Middle frontal gyrus (tissue), 1 donor: Measurements from ENCODE around the gene SLC4A11.
A peak's percentile ranks its signal among the peaks of the same experiment; 100 is the strongest.
"Not testable (repeated sequence)": the region's sequence is repeated elsewhere in the genome, so short reads cannot be mapped to it uniquely, and the experiment has no call there.

Experiments
- DNase-seq: peaks from one replicate; pipeline ENCODE4 v3.0.0-alpha.2; 2015; ENCODE audit warnings: low spot score; ENCODE audit errors: extremely low spot score

SLC4A11 gene

GRCh38 chr20:3203315-3204123 is 35.5 kb downstream of the SLC4A11 start:
- no peak for DNase-seq

DNA sequence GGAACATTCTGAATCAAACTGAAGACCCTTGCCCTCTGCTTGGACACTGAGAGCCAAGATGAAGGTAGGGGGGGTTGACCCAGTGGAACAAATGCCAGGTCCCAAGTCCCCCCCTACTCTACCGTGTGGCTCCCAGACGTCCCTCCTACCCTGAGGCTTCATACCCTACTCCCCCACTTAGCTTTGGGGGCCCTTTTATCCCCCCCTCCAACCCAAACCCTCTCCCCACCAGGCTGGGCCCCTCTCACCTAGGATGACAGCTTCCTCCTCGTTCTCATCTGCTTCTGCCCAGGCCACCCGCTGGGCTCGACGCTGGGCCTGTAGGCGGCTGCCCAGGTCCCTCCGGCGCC is 36.0 kb downstream of the SLC4A11 start:
- no peak for DNase-seq

DNA sequence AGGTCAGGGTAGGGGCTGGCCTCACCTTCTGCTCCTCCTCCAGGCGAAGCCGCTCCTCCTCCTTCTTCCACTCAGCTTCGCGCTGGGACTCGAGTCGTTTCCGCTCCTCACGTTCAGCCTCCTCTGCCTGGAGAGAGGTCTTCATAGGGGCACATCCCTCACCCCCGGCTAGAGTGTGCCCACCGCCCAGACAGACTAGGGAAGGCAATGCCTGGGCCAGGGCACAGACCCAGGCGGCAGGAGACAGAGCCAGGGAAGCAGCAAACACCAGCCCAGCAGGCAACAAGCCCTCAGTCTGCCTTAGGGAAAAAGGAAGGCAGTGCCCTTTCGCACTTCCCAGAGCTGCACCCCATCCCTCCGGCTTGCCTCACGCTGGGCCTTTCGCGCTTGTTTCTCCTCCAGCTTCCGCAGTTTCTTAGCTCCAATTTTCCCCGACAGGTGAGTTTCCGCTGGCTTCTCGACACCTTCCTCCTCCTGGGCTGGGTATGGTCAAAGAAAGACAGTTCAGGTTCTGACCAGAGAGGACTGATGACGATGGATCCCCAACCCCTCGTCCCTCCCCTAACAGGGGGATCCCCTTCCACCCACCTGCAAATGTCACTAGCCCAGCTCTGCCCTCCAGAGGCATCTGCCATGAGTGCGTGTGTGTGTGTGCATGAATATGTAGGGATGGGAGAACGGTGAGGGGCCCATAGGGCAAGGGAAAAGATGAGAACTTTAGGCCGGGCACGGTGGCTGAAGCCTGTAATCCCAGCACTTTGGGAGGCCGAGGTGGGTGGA is 38.8 kb downstream of the SLC4A11 start:
- no peak for DNase-seq

- DNase-seq: no peak
These were observed 39.8 kb downstream of the SLC4A11 start for GRCh38 chr20:3199206-3199605.

DNA sequence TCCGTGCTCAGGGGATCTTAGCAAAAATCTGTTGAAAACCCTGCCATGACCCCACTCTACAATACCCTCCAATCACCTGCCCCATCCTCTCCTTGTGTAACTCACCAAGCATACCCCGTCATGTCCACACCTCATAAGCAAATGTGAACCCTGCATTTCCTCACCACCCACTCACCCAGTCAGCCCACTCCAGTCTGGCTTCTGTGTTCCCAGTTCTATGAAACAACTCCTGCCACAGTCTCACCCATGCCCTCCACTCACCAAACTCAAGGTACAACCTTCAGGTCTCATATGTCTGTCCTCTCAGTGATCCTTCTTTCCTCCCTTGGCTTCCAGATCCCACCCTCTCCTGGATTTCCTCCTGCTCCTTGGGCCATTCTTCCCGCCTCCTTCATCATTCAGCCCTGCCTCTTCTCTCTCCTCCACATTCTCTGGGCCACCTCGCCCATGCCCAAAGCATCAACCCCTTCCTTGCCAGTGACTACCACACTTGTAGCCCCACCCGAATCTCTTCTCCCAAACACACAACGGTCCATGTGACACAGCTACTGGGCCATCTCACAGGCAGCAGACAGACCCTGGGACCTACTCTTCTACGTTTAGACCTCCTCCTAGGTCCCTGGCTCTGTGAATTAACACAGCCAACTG is 43.3 kb downstream of the SLC4A11 start:
- DNase-seq: no peak

- DNase-seq: no peak
These were observed 44.2 kb downstream of the SLC4A11 start for GRCh38 chr20:3194617-3195280.

GRCh38 chr20:3193806-3194616 is 45.0 kb downstream of the SLC4A11 start:
- peak; percentile 41 for DNase-seq

- no peak for DNase-seq
These were observed 46.6 kb downstream of the SLC4A11 start for GRCh38 chr20:3192226-3193015.

DNA sequence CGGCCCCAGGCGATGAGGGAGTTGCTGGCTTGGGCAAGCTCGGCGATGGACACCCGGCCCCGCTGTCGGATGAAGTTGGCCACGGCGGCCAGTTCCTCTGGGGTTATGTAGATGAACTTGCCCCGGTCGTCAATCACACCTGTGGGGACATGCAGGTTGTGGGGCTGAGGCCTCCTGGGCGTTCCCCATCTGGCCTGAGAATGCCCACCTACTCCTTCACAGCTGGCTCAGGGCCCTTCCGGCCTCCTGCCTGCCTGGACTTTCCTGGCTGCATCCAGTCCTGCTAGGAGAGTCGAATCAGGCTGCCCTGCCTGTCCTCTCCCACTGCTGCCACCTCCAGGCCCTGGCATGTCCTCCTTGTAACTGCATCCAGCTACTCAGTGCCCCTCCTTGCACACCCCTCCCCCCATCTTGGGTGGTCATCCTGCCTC is 48.3 kb downstream of the SLC4A11 start:
- no peak for DNase-seq

DNA sequence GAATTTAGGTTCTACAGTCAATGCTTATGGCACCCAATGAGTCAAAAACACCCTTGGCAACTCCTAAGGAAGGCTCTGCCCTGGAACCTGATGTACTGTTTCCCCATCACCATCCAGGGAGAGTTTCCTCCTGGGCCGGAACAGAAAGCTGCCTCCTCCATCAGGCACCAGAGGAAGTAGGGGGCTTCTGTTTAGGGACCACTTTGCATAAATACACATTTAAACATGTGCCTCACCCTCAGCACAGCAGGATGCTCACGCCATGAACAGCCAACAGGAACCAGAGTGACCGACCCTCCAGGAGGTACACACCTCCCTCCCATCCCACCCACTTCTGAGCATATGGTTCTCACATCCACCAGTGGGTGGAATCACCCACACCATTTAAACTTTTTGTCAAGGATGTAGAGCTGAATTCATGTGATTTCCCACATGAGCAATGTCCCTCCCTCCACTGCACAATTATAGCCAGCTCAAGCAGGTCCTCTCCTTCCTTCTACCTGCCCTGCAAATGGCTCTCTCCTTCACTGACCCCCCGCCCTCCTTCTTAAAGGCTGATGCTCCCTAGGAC is 49.3 kb downstream of the SLC4A11 start:
- peak; percentile 49 for DNase-seq

GRCh38 chr20:3188823-3189413 is 50.1 kb downstream of the SLC4A11 start:
- no peak for DNase-seq

GRCh38 chr20:3187861-3188260 is 51.1 kb downstream of the SLC4A11 start:
- not testable (repeated sequence) for DNase-seq

GRCh38 chr20:3183896-3184612 is 54.9 kb downstream of the SLC4A11 start:
- DNase-seq: no peak

DNA sequence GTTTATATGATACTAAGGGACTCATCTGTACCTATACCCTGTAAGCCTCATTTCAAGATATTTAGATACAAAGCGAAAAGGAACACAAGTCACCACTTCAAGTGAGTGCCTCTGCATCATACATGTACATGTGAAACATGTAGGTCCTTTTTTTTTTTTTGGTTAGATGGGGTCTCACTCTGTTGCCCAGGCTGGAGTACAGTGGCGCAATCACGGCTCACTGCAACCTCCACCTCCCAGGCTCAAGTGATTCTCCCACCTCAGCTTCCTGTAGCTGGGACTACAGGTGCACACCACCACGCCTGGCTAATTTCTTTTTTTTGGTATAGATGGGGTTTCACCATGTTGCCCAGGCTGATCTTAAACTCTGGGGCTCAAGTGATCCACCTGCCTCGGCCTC is 56.6 kb downstream of the SLC4A11 start:
- not testable (repeated sequence) for DNase-seq

DNA sequence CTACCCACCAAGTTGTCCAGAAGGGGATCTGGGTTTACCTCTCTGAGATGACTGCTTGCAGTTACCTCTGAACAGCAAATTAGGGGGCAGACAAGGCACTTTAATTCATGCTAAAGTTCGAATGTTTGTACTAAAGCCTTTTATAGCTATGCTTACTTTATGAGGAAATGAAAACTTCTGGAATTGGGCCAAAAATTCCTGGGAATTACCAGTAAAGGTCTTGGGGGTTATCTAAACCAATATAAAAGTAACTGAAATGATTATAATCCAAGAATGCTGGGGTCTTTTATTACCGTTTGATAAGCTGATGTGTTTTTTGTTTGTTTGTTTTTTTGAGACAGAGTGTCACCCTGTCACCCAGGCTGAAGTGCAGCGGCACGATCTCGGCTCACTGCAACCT is 57.7 kb downstream of the SLC4A11 start:
- no peak for DNase-seq

- no peak for DNase-seq
These were observed 58.7 kb downstream of the SLC4A11 start for GRCh38 chr20:3180319-3180718.

DNA sequence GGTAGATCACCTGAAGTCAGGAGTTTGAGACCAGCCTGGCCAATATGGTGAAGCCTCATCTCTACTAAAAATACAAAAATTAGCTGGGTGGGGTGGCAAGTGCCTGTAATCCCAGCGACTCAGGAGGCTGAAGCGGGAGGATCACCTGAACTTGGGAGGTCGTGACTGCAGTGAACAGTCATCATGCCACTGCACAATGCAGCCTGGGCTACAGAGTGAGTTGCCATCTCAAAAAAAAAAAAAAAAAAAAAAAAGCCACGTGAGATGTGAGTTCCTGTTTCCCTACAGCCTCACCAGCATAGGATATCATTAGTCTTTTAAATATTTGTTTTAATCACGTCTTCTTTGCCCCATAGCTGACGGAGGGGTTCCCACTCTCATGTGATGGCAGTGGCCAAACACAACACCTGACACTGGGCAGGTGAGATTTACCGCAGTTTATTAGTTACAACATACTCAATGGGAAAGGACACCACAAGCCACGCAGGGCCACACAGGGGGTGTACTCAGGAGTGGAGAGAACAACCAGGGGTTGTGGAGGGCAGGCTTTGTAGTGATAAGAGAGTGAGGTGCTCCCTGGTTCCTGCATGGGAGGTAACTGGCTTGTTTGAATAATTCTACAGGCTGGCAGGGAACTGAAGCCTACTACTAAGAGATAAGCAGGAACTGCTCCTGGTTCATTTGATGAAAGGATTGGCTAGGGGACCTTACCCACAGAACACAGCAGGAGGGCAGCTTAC is 61.1 kb downstream of the SLC4A11 start:
- DNase-seq: no peak
